Esophagus (tissue), 2 donors: ENCODE results near the gene POLR2C. TPM values are rescaled to one million over a fixed set of nuclear protein-coding genes. Genes with fewer than 3 reads are reported as not detected.

ENCODE experiments used
- H3K27ac ChIP-seq, 2 donors: one replicate each; pipeline ENCODE4 v1.5.1; 2013; ENCODE audit warnings: low read depth in 2 of 2, mild to moderate bottlenecking in 2 of 2, inconsistent platforms in 1 of 2, low read length in 1 of 2, moderate library complexity in 1 of 2
- H3K27me3 ChIP-seq, 2 donors: one replicate each; pipeline ENCODE4 v1.6.1; 2013; ENCODE audit warnings: low read length in 2 of 2, control low read depth in 1 of 2, mild to moderate bottlenecking in 1 of 2; ENCODE audit not compliant: insufficient read depth in 2 of 2, control insufficient read depth in 1 of 2
- H3K36me3 ChIP-seq, 2 donors: one replicate each; pipeline ENCODE4 v1.6.1; 2013; ENCODE audit warnings: low read length in 1 of 2; ENCODE audit not compliant: control insufficient read depth in 2 of 2, insufficient read depth in 2 of 2
- H3K4me1 ChIP-seq, 2 donors: one replicate each; pipeline ENCODE4 v1.6.1; 2013; ENCODE audit warnings: low read length in 1 of 2; ENCODE audit not compliant: control insufficient read depth in 2 of 2, insufficient read depth in 2 of 2
- H3K4me3 ChIP-seq, 2 donors: one replicate each; pipeline ENCODE4 v1.5.1; 2013; ENCODE audit warnings: low read length in 2 of 2, mild to moderate bottlenecking in 2 of 2, low read depth in 1 of 2, moderate library complexity in 1 of 2
- H3K9me3 ChIP-seq, 2 donors: one replicate each; pipeline ENCODE4 v1.6.1; 2013; ENCODE audit warnings: mild to moderate bottlenecking in 2 of 2, low read depth in 1 of 2, low read length in 1 of 2, moderate library complexity in 1 of 2; ENCODE audit not compliant: control insufficient read depth in 2 of 2, insufficient read depth in 1 of 2
- WGBS, 2 donors: extraction: QIAGEN DNeasy Blood & Tissue Kit; methylation state at CpG; one replicate each; pipeline ENCODE4 v1.1.7; 2013; 5-methylcytosine and 5-hydroxymethylcytosine counted together
- polyA plus RNA-seq, 2 donors: library from polyadenylated mRNA; stranded (reverse); fragments of 200-250 nt; gene quantifications; one replicate each; pipeline ENCODE4 v1.2.3, GENCODE V29; 2013
- donor health status: healthy with polysubstance abuse.
- donor health status: Bipolar disorder and iron deficiency.

POLR2C gene
- polyA plus RNA-seq, 2 donors = 18.5 to 34.0 TPM

- H3K4me3 ChIP-seq = no peak overlapping the region
- H3K27ac ChIP-seq = no peak overlapping the region
- WGBS, 2 donors = 79 to 82% methylated on average over 10 of the region's 10 CpGs
- H3K9me3 ChIP-seq = no peaks in the 10 kb centered on the region
- peaks cover 0 to 11% of the 10 kb centered on the region in 2 donors for H3K36me3 ChIP-seq
- no peaks in the 10 kb centered on the region for H3K4me1 ChIP-seq
- H3K27me3 ChIP-seq = no peaks in the 10 kb centered on the region
These were observed 53.8 kb downstream of the POLR2C start for GRCh38 chr16:57516176-57516725.

GRCh38 chr16:57516773-57517172 is 54.3 kb downstream of the POLR2C start:
- peaks cover 0 to 11% of the 10 kb centered on the region in 2 donors for H3K36me3 ChIP-seq

GRCh38 chr16:57517397-57518367 is 55.2 kb downstream of the POLR2C start:
- no peaks in the 10 kb centered on the region for H3K4me1 ChIP-seq
- H3K36me3 ChIP-seq = peaks cover 0 to 10% of the 10 kb centered on the region in 2 donors
- H3K9me3 ChIP-seq = no peaks in the 10 kb centered on the region
- H3K27ac ChIP-seq = no peak overlapping the region
- H3K27me3 ChIP-seq = no peaks in the 10 kb centered on the region
- H3K4me3 ChIP-seq = no peak overlapping the region
- WGBS, 2 donors = 91 to 92% methylated on average over 31 of the region's 31 CpGs

More at GRCh38 chr16:57516773-57517172, 54.3 kb downstream of the POLR2C start:
- 87 to 95% methylated on average over 3 of the region's 3 CpGs for WGBS, 2 donors
- Histone ChIP-seq H3K27me3 (no peaks in the 10 kb centered on the region), H3K4me1 (no peaks in the 10 kb centered on the region), H3K27ac (no peak overlapping the region), H3K4me3 (no peak overlapping the region), H3K9me3 (no peaks in the 10 kb centered on the region)

GRCh38 chr16:57518520-57518919 is 56.0 kb downstream of the POLR2C start:
- 87 to 90% methylated on average over 13 of the region's 13 CpGs for WGBS, 2 donors
- Histone ChIP-seq H3K4me3 (no peak overlapping the region), H3K4me1 (no peaks in the 10 kb centered on the region), H3K36me3 (peaks cover 0 to 10% of the 10 kb centered on the region in 2 donors), H3K27ac (no peak overlapping the region), H3K9me3 (no peaks in the 10 kb centered on the region), H3K27me3 (no peaks in the 10 kb centered on the region)

DNA sequence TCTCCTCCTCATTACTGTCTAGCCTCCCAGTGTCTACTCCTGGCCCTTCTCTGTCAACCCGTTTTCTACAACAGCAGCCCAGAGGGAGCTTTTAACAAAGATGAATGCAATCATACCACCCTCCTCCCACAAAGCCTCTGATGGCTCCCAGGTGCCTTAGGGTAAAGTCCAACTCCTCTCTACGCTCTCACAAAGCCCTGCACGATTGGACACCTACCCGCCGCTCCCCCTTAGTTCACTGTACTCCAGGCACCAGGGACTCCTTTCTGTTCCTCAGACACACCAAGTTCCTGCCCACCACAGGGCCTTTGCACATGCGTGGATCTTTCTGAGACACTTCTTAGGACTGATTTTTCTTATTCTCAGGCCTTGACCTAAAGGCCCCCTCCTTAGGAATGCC is 56.4 kb downstream of the POLR2C start:
- Histone ChIP-seq H3K9me3 (no peaks in the 10 kb centered on the region), H3K4me1 (no peaks in the 10 kb centered on the region), H3K36me3 (peaks cover 0 to 10% of the 10 kb centered on the region in 2 donors), H3K27me3 (no peaks in the 10 kb centered on the region), H3K4me3 (no peak overlapping the region), H3K27ac (no peak overlapping the region)
- WGBS, 2 donors = 86 to 91% methylated on average over 6 of the region's 6 CpGs

DNA sequence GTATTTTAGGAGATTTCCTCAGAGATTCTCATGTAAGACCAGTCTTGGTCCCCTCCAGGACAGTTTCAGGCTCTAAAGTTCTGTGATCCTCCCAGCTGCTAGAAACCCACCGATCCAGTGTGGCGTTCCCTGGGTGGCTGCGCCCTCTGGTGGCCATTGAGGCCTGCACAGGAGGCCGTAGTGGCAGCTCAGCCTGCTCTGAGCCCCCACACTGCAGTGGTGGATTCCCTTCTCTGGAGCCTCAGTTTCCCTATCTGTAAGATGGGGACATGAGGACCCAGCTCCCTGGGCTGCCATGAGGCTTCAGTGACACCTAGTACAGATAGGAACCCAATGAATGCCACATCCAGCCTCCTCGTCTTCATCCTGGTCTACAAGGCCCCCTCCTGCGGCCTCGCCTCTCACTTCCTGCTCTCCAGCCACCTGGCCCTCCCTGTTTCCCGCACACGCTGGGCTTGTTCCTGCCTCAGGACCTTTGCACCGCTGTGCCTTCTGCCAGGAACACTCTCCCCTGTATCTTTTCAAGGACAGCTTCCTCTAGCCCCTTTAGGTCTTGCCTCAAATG is 57.4 kb downstream of the POLR2C start:
- no peaks in the 10 kb centered on the region for H3K9me3 ChIP-seq
- H3K4me3 ChIP-seq = no peak overlapping the region
- no peaks in the 10 kb centered on the region for H3K4me1 ChIP-seq
- WGBS, 2 donors = 35 to 36% methylated on average over 10 of the region's 10 CpGs
- H3K27me3 ChIP-seq = no peaks in the 10 kb centered on the region
- H3K27ac ChIP-seq = no peak overlapping the region
- peaks cover 0 to 10% of the 10 kb centered on the region in 2 donors for H3K36me3 ChIP-seq

Other genes starting within 250 kb of the POLR2C start
- gene ARL2BP, start 217.4 kb upstream of the POLR2C start, polyA plus RNA-seq = 10 to 100 TPM; 20.8 to 30.1 TPM
- gene PLLP, start 178.0 kb upstream of the POLR2C start, polyA plus RNA-seq = 10 to 100 TPM; 18.1 to 28.0 TPM
- gene CCL22, start 103.9 kb upstream of the POLR2C start, polyA plus RNA-seq = under 1 TPM; 0.31 to 0.78 TPM
- 1 to 10 TPM; 5.0 to 5.9 TPM for gene CX3CL1, start 90.2 kb upstream of the POLR2C start, polyA plus RNA-seq
- 1 to 10 TPM; 1.1 to 7.6 TPM for gene CCL17, start 57.9 kb upstream of the POLR2C start, polyA plus RNA-seq
- 10 to 100 TPM; 11.7 to 31.6 TPM for gene CIAPIN1, start 15.3 kb upstream of the POLR2C start, polyA plus RNA-seq
- 10 to 100 TPM; 56.1 to 70.3 TPM for gene COQ9, start 15.2 kb upstream of the POLR2C start, polyA plus RNA-seq
- 10 to 100 TPM; 27.6 to 33.7 TPM for gene DOK4, start 23.8 kb downstream of the POLR2C start, polyA plus RNA-seq
- 1 to 10 TPM; 2.6 TPM for gene CCDC102A, start 73.9 kb downstream of the POLR2C start, polyA plus RNA-seq
- under 1 TPM; 0.49 to 0.85 TPM for gene ADGRG5, start 80.0 kb downstream of the POLR2C start, polyA plus RNA-seq
- 10 to 100 TPM; 30.9 to 31.1 TPM for gene ADGRG1, start 166.0 kb downstream of the POLR2C start, polyA plus RNA-seq
- gene ADGRG3, start 205.6 kb downstream of the POLR2C start, polyA plus RNA-seq = under 1 TPM; 0.31 to 0.72 TPM
- not detected for gene DRC7, start 232.1 kb downstream of the POLR2C start, polyA plus RNA-seq